ENCODE data around the gene PPP3R1. TPM values are rescaled to one million over a fixed set of nuclear protein-coding genes. Genes with fewer than 3 reads are reported as not detected.
A peak's percentile ranks its signal among the peaks of the same experiment; 100 is the strongest.

PPP3R1 gene
- total and polyA plus RNA-seq, 12 donors, result 11.8 to 169 (median 52.1) TPM

GRCh38 chr2:68217729-68218128, 34.6 kb downstream of the PPP3R1 start:
- peaks cover 52 to 68% of the 10 kb centered on the region in 2 donors for H3K4me1 ChIP-seq (replicated peaks in 1 of 2)

GRCh38 chr2:68216454-68217310, 35.6 kb downstream of the PPP3R1 start:
- TF ChIP-seq POLR2A (IDR thresholded peaks at IDR 0.05) (no peak), CTCF (IDR thresholded peaks at IDR 0.05) (no peak)
- Histone ChIP-seq H3K27ac (peak overlapping the region in 2 of 5 donors; percentile 24 to 57), H3K27me3 (no peaks in the 10 kb centered on the region), H3K4me3 (no peak overlapping the region), H3K9me3 (replicated peaks in 1 of 3) (no peaks in the 10 kb centered on the region), H3K36me3 (replicated peaks in 1 of 2) (no peaks in the 10 kb centered on the region), H3K4me1 (replicated peaks in 1 of 2) (peaks cover 48 to 67% of the 10 kb centered on the region in 2 donors)
- peak in 5 of 7 donors; percentile 33 to 47 (median 37) for DNase-seq
- WGBS, 4 donors, result 14 to 31% (median 26%) methylated on average over 2 of the region's 2 CpGs
- intact Hi-C loops (cut with DNase I), result no loop called here

More at GRCh38 chr2:68217729-68218128, 34.6 kb downstream of the PPP3R1 start:
- Histone ChIP-seq H3K36me3 (replicated peaks in 1 of 2) (no peaks in the 10 kb centered on the region), H3K4me3 (peak overlapping the region in 1 of 4 donors; percentile 6), H3K9me3 (replicated peaks in 1 of 3) (no peaks in the 10 kb centered on the region), H3K27ac (peak overlapping the region in 1 of 5 donors; percentile 18), H3K27me3 (no peaks in the 10 kb centered on the region)
- DNase-seq, result no peak
- 36 to 47% (median 41%) methylated on average over 3 of the region's 3 CpGs for WGBS, 4 donors
- TF ChIP-seq POLR2A (IDR thresholded peaks at IDR 0.05), result no peak
- no peak for TF ChIP-seq CTCF (IDR thresholded peaks at IDR 0.05)
- intact Hi-C loops (cut with DNase I), result no loop called here

- Histone ChIP-seq H3K36me3 (replicated peaks in 1 of 2) (no peaks in the 10 kb centered on the region), H3K27me3 (no peaks in the 10 kb centered on the region), H3K9me3 (replicated peaks in 1 of 3) (no peaks in the 10 kb centered on the region), H3K4me3 (no peak overlapping the region), H3K27ac (peak overlapping the region in 1 of 5 donors; percentile 7), H3K4me1 (replicated peaks in 1 of 2) (peaks cover 48 to 63% of the 10 kb centered on the region in 2 donors)
- TF ChIP-seq CTCF (IDR thresholded peaks at IDR 0.05) (no peak), POLR2A (IDR thresholded peaks at IDR 0.05) (no peak)
- WGBS, 4 donors, result 79 to 84% (median 80%) methylated on average over 5 of the region's 5 CpGs
- intact Hi-C loops (cut with DNase I), result no loop called here
- DNase-seq, result no peak
These were observed 38.0 kb downstream of the PPP3R1 start for GRCh38 chr2:68214381-68214780.

GRCh38 chr2:68206793-68207192, 45.5 kb downstream of the PPP3R1 start:
- no peak for TF ChIP-seq POLR2A (IDR thresholded peaks at IDR 0.05)
- TF ChIP-seq CTCF (IDR thresholded peaks at IDR 0.05), result no peak
- Histone ChIP-seq H3K4me3 (no peak overlapping the region), H3K27me3 (no peaks in the 10 kb centered on the region), H3K9me3 (replicated peaks in 1 of 3) (no peaks in the 10 kb centered on the region), H3K4me1 (replicated peaks in 1 of 2) (peaks cover 47 to 62% of the 10 kb centered on the region in 2 donors), H3K27ac (peak overlapping the region in 2 of 5 donors; percentile 7 to 30), H3K36me3 (replicated peaks in 1 of 2) (no peaks in the 10 kb centered on the region)
- intact Hi-C loops (cut with DNase I), result no loop called here
- DNase-seq, result no peak
